ENCODE results near the gene MAD2L1. TPM values are rescaled to one million over a fixed set of nuclear protein-coding genes. Genes with fewer than 3 reads are reported as not detected.

MAD2L1 gene
- total RNA-seq, 2 donors from 2014 or later = 0.14 to 0.49 TPM

GRCh38 chr4:120057416-120057815 is 9.2 kb downstream of the MAD2L1 start:
- DNase-seq (ENCODE audit: low spot score) = no peak
- Histone ChIP-seq H3K4me3 (no peak overlapping the region), H3K36me3 (no peaks in the 10 kb centered on the region), H3K4me1 (ENCODE audit: control insufficient read depth in 1 of 2, low read depth in 2 of 2) (peaks cover 14 to 30% of the 10 kb centered on the region in 2 donors), H3K27me3 (replicated peaks; ENCODE audit: insufficient read depth) (no peaks in the 10 kb centered on the region), H3K27ac (no peak overlapping the region), H3K9me3 (no peaks in the 10 kb centered on the region)
- no peak for TF ChIP-seq CTCF (IDR thresholded peaks at IDR 0.05)
- ATAC-seq (ENCODE audit: insufficient number of reproducible peaks, low FRiP score, low read depth) = no peak

- ATAC-seq (ENCODE audit: insufficient number of reproducible peaks, low FRiP score, low read depth) = no peak
- peak; percentile 35 for TF ChIP-seq CTCF (IDR thresholded peaks at IDR 0.05)
- H3K36me3 ChIP-seq = no peaks in the 10 kb centered on the region
- no peak for DNase-seq (ENCODE audit: low spot score)
- peak overlapping the region; percentile 55 to 62 for H3K27ac ChIP-seq
- H3K9me3 ChIP-seq = no peaks in the 10 kb centered on the region
- H3K4me3 ChIP-seq = no peak overlapping the region
- peaks cover 15 to 34% of the 10 kb centered on the region in 2 donors for H3K4me1 ChIP-seq (ENCODE audit: control insufficient read depth in 1 of 2, low read depth in 2 of 2)
- H3K27me3 ChIP-seq (replicated peaks; ENCODE audit: insufficient read depth) = no peaks in the 10 kb centered on the region
Observed at GRCh38 chr4:120056246-120056645, 10.4 kb downstream of the MAD2L1 start.

DNA sequence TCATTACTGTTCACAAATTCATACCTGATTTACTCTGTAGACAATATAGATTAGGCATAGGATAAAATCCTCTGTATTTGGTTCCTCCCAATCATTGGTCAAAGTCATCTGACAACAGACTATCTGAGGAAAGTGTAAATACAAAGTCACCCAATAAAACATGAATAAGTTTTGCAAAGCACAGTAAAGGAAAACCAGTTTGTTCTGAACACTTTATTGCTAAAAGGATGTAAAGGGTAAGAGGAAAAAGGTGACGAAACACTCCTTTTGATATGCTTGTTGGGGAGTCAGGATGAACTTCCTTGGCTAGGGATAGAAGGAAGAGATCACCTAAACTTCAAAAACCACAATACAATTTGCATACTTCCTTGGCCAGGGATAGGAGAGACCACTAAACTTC is 10.9 kb downstream of the MAD2L1 start:
- DNase-seq (ENCODE audit: low spot score) (no peak), ATAC-seq (ENCODE audit: insufficient number of reproducible peaks, low FRiP score, low read depth) (no peak)
- peak overlapping the region; percentile 55 to 62 for H3K27ac ChIP-seq
- H3K36me3 ChIP-seq = no peaks in the 10 kb centered on the region
- peaks cover 15 to 34% of the 10 kb centered on the region in 2 donors for H3K4me1 ChIP-seq (ENCODE audit: control insufficient read depth in 1 of 2, low read depth in 2 of 2)
- TF ChIP-seq CTCF (IDR thresholded peaks at IDR 0.05) = no peak
- no peak overlapping the region for H3K4me3 ChIP-seq
- H3K9me3 ChIP-seq = no peaks in the 10 kb centered on the region
- no peaks in the 10 kb centered on the region for H3K27me3 ChIP-seq (replicated peaks; ENCODE audit: insufficient read depth)

DNA sequence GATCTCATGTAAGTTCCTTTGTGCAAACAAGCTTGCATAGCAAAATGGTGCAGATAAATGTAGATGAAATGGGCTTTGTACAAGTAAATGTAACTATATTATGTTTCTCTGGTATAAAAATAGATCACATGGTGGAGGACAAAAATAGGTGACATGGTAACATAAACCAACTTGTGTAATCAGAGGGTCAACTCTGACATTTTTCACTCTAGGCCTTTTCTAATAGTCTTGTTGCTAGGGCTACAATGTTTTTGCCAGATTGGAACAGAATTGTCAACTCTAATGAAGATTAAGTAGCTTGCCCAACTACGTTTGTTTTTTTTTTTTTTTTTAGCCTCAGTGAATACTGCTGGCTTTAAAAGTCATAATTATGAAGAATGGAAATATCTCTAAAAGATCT is 11.5 kb downstream of the MAD2L1 start:
- Histone ChIP-seq H3K4me1 (ENCODE audit: control insufficient read depth in 1 of 2, low read depth in 2 of 2) (peaks cover 15 to 34% of the 10 kb centered on the region in 2 donors), H3K27me3 (replicated peaks; ENCODE audit: insufficient read depth) (no peaks in the 10 kb centered on the region), H3K9me3 (no peaks in the 10 kb centered on the region), H3K4me3 (no peak overlapping the region), H3K36me3 (no peaks in the 10 kb centered on the region), H3K27ac (peak overlapping the region; percentile 84 to 85)
- ATAC-seq (ENCODE audit: insufficient number of reproducible peaks, low FRiP score, low read depth) (peak; percentile 32), DNase-seq (ENCODE audit: low spot score) (no peak)
- TF ChIP-seq CTCF (IDR thresholded peaks at IDR 0.05) = no peak

DNA sequence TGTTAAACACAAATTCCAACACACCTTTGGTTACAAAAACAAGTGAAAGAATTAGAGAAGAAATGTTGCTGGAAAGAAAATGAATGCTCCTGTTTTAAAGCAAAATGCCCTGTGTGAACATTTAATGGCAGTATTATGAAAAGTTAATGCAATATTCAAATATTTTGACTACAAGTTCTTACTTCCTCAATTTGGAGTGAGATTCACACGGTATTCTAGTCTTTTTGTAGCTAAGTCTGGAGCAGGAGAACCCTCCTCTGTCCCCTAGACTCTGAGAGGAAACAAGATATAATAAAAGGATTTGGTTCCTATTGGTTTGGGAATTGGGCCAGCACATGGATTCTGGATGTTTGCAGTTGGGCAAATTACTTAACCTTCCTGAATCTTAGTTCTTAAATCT is 12.7 kb downstream of the MAD2L1 start:
- Histone ChIP-seq H3K4me3 (no peak overlapping the region), H3K4me1 (ENCODE audit: control insufficient read depth in 1 of 2, low read depth in 2 of 2) (peaks cover 15 to 38% of the 10 kb centered on the region in 2 donors), H3K27me3 (replicated peaks; ENCODE audit: insufficient read depth) (no peaks in the 10 kb centered on the region), H3K9me3 (no peaks in the 10 kb centered on the region), H3K36me3 (no peaks in the 10 kb centered on the region), H3K27ac (peak overlapping the region; percentile 84 to 85)
- TF ChIP-seq CTCF (IDR thresholded peaks at IDR 0.05) = no peak
- DNase-seq (ENCODE audit: low spot score) (no peak), ATAC-seq (ENCODE audit: insufficient number of reproducible peaks, low FRiP score, low read depth) (no peak)

Measured in thoracic aorta (tissue), 2 donors.